Retinal pigment epithelial cell (primary cell): ENCODE data around the gene NEDD4L.

Experiments
- DNase-seq: peaks from one replicate; pipeline ENCODE4 v3.0.0-alpha.2; 2010; ENCODE audit warnings: low read depth
- H3K4me3 ChIP-seq: 2 replicates; pipeline ENCODE4 v1.5.1; 2011; ENCODE audit warnings: mild to moderate bottlenecking, low read length, control low read depth, moderate library complexity
- CTCF ChIP-seq: conservative IDR thresholded peaks from 2 replicates; pipeline ENCODE4 v1.5.1; 2011; ENCODE audit warnings: low read depth, low read length, control low read depth, inconsistent platforms

The NEDD4L gene

DNA sequence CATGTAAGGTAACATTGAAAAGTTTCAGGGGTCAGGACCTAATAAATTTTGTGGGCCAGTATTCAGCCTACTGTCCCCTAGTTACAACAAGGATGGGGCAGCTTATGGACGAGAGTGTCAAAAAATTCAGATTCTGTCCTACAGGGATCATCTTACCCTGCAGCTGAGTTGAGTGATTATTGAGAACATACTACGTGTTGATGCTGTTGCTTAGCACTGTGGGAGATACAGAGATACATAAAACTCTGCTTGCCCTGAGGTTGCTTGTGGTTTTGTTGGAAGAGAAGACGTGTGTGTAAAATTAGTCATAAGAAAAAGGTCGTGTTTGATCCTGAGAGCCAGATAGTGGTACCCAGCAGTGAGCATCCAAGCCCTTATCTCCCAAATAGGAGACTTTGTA lies 253.2 kb downstream of the NEDD4L start:
- no peak for TF ChIP-seq CTCF
- no peak overlapping the region for H3K4me3 ChIP-seq
- DNase-seq: no peak

- DNase-seq: no peak
- TF ChIP-seq CTCF: no peak
Observed at GRCh38 chr18:58298251-58299134, 254.5 kb downstream of the NEDD4L start.

GRCh38 chr18:58299135-58299473 lies 255.1 kb downstream of the NEDD4L start:
- H3K4me3 ChIP-seq: no peak overlapping the region
- TF ChIP-seq CTCF: no peak
- DNase-seq: no peak

More at GRCh38 chr18:58298251-58299134, 254.5 kb downstream of the NEDD4L start:
- no peak overlapping the region for H3K4me3 ChIP-seq

DNA sequence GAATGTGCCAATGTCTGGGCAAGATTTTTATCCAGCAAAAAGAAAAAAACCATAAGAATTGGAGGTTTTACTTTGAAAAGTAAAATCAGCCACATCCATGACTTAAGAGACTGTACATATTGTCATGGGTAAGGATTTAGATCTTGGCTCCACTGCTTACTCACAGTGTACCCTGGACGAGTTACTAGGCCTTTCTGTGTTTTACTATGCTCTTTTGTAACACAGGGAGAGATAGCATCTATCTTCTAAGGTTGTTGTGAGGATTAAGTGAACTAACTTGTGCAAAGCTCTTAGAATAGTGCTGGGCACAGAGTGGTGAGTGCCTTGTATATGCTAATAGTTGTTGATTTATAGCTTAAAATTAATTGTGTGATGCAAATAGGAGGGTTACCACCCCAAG lies 255.9 kb downstream of the NEDD4L start:
- TF ChIP-seq CTCF: no peak
- no peak for DNase-seq
- H3K4me3 ChIP-seq: no peak overlapping the region

DNA sequence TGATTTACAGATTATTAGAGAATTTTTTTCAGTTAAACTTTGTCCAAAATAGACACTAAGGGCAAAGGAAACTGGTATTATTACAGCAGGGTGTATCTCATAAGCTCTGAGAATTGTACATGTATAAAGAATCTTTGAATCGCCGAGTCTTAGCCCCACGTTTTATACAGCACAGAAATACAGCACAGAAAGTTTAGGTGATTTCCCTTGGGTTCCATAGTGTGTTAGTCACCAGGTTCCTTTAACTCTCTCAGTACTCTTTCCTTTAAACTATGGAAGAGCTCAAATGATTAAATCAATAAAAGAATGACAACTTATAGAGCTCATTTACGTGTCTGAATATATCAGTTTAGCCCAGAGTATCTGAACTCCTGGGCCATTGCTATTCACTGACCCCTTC lies 256.8 kb downstream of the NEDD4L start:
- TF ChIP-seq CTCF: no peak
- H3K4me3 ChIP-seq: no peak overlapping the region
- no peak for DNase-seq

GRCh38 chr18:58302811-58303210 lies 258.8 kb downstream of the NEDD4L start:
- H3K4me3 ChIP-seq: no peak overlapping the region
- no peak for DNase-seq
- no peak for TF ChIP-seq CTCF

DNA sequence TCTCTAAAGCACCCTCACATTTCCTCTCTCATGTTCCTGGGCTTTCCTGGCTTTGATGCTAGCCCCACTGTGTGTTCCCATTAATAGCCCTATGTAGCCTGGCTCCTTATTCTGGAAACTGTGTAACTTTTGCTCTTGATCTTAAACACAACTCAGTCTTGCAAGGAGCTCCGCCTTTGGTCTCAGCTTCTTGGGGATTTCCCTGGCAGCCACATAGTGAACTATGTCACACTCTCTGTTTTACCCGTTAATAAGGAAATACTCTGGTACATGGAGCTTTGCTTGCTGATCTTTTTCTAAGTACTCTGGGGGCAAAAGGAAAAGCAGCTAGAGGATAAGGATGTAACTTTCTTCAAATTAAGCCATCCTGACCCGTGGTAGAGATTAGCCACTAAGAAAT lies 259.3 kb downstream of the NEDD4L start:
- TF ChIP-seq CTCF: no peak
- no peak overlapping the region for H3K4me3 ChIP-seq
- DNase-seq: no peak
